Bronchial epithelial cell (primary cell): ENCODE measurements around the gene SRBD1. TPM values are rescaled to one million over a fixed set of nuclear protein-coding genes. Genes with fewer than 3 reads are reported as not detected.

Experiments
- DNase-seq: peaks from one replicate; pipeline ENCODE4 v3.0.0-alpha.2; 2010; ENCODE audit warnings: low read depth
- FAIRE-seq: peaks from 2 replicates; lab custom pipeline; 2011; peaks lifted over from hg19 to GRCh38; lab: Jason Lieb, UNC
- H3K27me3 ChIP-seq: 2 replicates; pipeline ENCODE4 v1.5.1; 2011; ENCODE audit warnings: low read length; ENCODE audit not compliant: control insufficient read depth, insufficient read depth
- H3K36me3 ChIP-seq: 2 replicates; pipeline ENCODE4 v1.5.1; 2011; ENCODE audit warnings: low read length; ENCODE audit not compliant: control insufficient read depth, insufficient read depth
- H3K4me3 ChIP-seq: 2 replicates; pipeline ENCODE4 v1.5.1; 2011; ENCODE audit warnings: mild to moderate bottlenecking, low read depth, low read length, control low read depth
- CTCF ChIP-seq: IDR thresholded peaks from 2 replicates; pipeline ENCODE4 v1.5.1; 2011; ENCODE audit warnings: mild to moderate bottlenecking, moderate library complexity, low read length, control low read depth, inconsistent platforms; ENCODE audit not compliant: insufficient read depth, severe bottlenecking
- total RNA-seq: library from RNA; depleted of rRNA; stranded (reverse); fragments of >200 nt; gene quantifications from 2 replicates; pipeline ENCODE4 v1.2.1, GENCODE V29; 2014

The SRBD1 gene
- total RNA-seq, 1 donor from 2014 or later = 12.9 TPM

- H3K36me3 ChIP-seq = no peaks in the 10 kb centered on the region
- no peak for TF ChIP-seq CTCF
- no peak for DNase-seq
- FAIRE-seq = no peak
- no peak overlapping the region for H3K4me3 ChIP-seq
- H3K27me3 ChIP-seq = no peaks in the 10 kb centered on the region
Observed at GRCh38 chr2:45390441-45390840, 220.6 kb downstream of the SRBD1 start.

- Histone ChIP-seq H3K36me3 (no peaks in the 10 kb centered on the region), H3K27me3 (no peaks in the 10 kb centered on the region), H3K4me3 (no peak overlapping the region)
- FAIRE-seq (no peak), DNase-seq (peak; percentile 8)
- no peak for TF ChIP-seq CTCF
Observed at GRCh38 chr2:45388541-45389100, 222.4 kb downstream of the SRBD1 start.

- TF ChIP-seq CTCF = no peak
- no peak for FAIRE-seq
Observed at GRCh38 chr2:45382744-45383143, 228.3 kb downstream of the SRBD1 start.

GRCh38 chr2:45380131-45380836, 230.8 kb downstream of the SRBD1 start:
- Histone ChIP-seq H3K27me3 (no peaks in the 10 kb centered on the region), H3K4me3 (no peak overlapping the region), H3K36me3 (no peaks in the 10 kb centered on the region)
- no peak for TF ChIP-seq CTCF
- DNase-seq (peak; percentile 68), FAIRE-seq (no peak)

More at GRCh38 chr2:45382744-45383143, 228.3 kb downstream of the SRBD1 start:
- no peaks in the 10 kb centered on the region for H3K36me3 ChIP-seq
- H3K27me3 ChIP-seq = no peaks in the 10 kb centered on the region
- peak; percentile 24 for DNase-seq
- H3K4me3 ChIP-seq = no peak overlapping the region

- Histone ChIP-seq H3K36me3 (no peaks in the 10 kb centered on the region), H3K27me3 (no peaks in the 10 kb centered on the region), H3K4me3 (no peak overlapping the region)
- DNase-seq (no peak), FAIRE-seq (no peak)
- no peak for TF ChIP-seq CTCF
Observed at GRCh38 chr2:45379399-45380087, 231.5 kb downstream of the SRBD1 start.
